H1 (cell line): ENCODE measurements around the gene MAGEB5.

Experiments
- EZH2 ChIP-seq: fragments of 200-600 bp; sonication (generic); IDR thresholded peaks from 2 replicates; pipeline ENCODE4 v1.7.1; 2012; ENCODE audit warnings: low read depth, mild to moderate bottlenecking, moderate library complexity, low read length, inconsistent platforms; ENCODE audit not compliant: severe bottlenecking
- POU5F1 ChIP-seq: IDR thresholded peaks from 2 replicates; pipeline ENCODE4 v1.6.1; 2011; ENCODE audit warnings: low read depth, mild to moderate bottlenecking, low read length, moderate library complexity
- YY1 ChIP-seq: IDR thresholded peaks from 2 replicates; pipeline ENCODE4 v1.6.1; 2011; ENCODE audit warnings: low read depth, mild to moderate bottlenecking, low read length

GRCh38 chrX:26253526-26253925, 37.6 kb downstream of the MAGEB5 start:
- TF ChIP-seq EZH2 (no peak), YY1 (no peak), POU5F1 (no peak)
